Testis (tissue), 3 donors: Measurements from ENCODE around the gene HEPHL1. TPM values are rescaled to one million over a fixed set of nuclear protein-coding genes. Genes with fewer than 3 reads are reported as not detected.

ENCODE experiments used
- DNase-seq: peaks from one replicate; pipeline ENCODE4 v3.0.0-alpha.2; 2019
- H3K27ac ChIP-seq, 2 donors: fragments of 200-600 bp; sonication (generic); one replicate each; pipeline ENCODE4 v1.5.1; 2019
- H3K27me3 ChIP-seq: fragments of 200-600 bp; sonication (generic); one replicate; pipeline ENCODE4 v1.5.1; 2019
- H3K36me3 ChIP-seq: fragments of 200-600 bp; sonication (generic); one replicate; pipeline ENCODE4 v1.5.1; 2017; ENCODE audit warnings: low read depth; ENCODE audit errors: missing control alignments
- H3K4me1 ChIP-seq: fragments of 200-600 bp; sonication (generic); one replicate; pipeline ENCODE4 v1.5.1; 2019
- H3K4me3 ChIP-seq, 2 donors: fragments of 200-600 bp; sonication (generic); one replicate each; pipeline ENCODE4 v1.5.1; 2017 to 2019
- H3K9me3 ChIP-seq: fragments of 200-600 bp; sonication (generic); one replicate; pipeline ENCODE4 v1.5.1; 2017
- POLR2A ChIP-seq: fragments of 450-650 bp; IDR thresholded peaks from one replicate; pipeline ENCODE4 v1.6.1; 2017; ENCODE audit warnings: antibody characterized with exemption, mild to moderate bottlenecking, moderate library complexity
- WGBS, 2 donors: methylation state at CpG; one replicate each; pipeline ENCODE4 v1.1.5; 2018; 5-methylcytosine and 5-hydroxymethylcytosine counted together
- intact Hi-C: fragments of 100-400 bp; cut with DNase I; formaldehyde crosslinking; loops from one replicate; pipeline ENCODE4 v1.15.1; 2023; ENCODE audit warnings: low total_unique reads
- polyA plus RNA-seq: library from polyadenylated mRNA; stranded (reverse); fragments of 350-450 nt; fragmentation: Illumina TruSeq; extraction: RNeasy Lipid Tissue Mini Kit (QIAGEN cat#74804); gene quantifications from one replicate; pipeline ENCODE4 v1.2.3, GENCODE V29; 2014; ENCODE audit warnings: low read depth, low replicate concordance; ENCODE audit not compliant: insufficient read depth
- total RNA-seq, 2 donors: library from RNA; depleted of rRNA; stranded (reverse); fragments of >200 nt; gene quantifications; one replicate each; pipeline ENCODE4 v1.2.3, GENCODE V29; 2016
- TF ChIP-seq, protein P1 (sequence below), 3 experiments: fragments of 450-650 bp in 2 of 3; fragments of 200-600 bp in 1 of 3; sonication (generic) in 1 of 3; IDR thresholded peaks; one replicate each; pipeline ENCODE4 v1.5.1; 2016 to 2019; ENCODE audit warnings: antibody characterized with exemption in 3 of 3, mild to moderate bottlenecking in 2 of 3, moderate library complexity in 1 of 3

Gene HEPHL1
- total and polyA plus RNA-seq, 3 donors from 2014 or later: 0.24 to 0.87 (median 0.54) TPM

GRCh38 chr11:94007426-94007825 is 13.7 kb upstream of the HEPHL1 start:
- TF ChIP-seq POLR2A: no peak
- TF ChIP-seq, protein P1, sequence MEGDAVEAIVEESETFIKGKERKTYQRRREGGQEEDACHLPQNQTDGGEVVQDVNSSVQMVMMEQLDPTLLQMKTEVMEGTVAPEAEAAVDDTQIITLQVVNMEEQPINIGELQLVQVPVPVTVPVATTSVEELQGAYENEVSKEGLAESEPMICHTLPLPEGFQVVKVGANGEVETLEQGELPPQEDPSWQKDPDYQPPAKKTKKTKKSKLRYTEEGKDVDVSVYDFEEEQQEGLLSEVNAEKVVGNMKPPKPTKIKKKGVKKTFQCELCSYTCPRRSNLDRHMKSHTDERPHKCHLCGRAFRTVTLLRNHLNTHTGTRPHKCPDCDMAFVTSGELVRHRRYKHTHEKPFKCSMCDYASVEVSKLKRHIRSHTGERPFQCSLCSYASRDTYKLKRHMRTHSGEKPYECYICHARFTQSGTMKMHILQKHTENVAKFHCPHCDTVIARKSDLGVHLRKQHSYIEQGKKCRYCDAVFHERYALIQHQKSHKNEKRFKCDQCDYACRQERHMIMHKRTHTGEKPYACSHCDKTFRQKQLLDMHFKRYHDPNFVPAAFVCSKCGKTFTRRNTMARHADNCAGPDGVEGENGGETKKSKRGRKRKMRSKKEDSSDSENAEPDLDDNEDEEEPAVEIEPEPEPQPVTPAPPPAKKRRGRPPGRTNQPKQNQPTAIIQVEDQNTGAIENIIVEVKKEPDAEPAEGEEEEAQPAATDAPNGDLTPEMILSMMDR (IDR thresholded peaks at IDR 0.05): no peak
- intact Hi-C loops: no loop called here
- Histone ChIP-seq H3K27ac (no peak overlapping the region), H3K4me3 (no peak overlapping the region), H3K9me3 (no peaks in the 10 kb centered on the region), H3K36me3 (no peaks in the 10 kb centered on the region), H3K4me1 (no peaks in the 10 kb centered on the region), H3K27me3 (no peaks in the 10 kb centered on the region)
- DNase-seq: no peak

DNA sequence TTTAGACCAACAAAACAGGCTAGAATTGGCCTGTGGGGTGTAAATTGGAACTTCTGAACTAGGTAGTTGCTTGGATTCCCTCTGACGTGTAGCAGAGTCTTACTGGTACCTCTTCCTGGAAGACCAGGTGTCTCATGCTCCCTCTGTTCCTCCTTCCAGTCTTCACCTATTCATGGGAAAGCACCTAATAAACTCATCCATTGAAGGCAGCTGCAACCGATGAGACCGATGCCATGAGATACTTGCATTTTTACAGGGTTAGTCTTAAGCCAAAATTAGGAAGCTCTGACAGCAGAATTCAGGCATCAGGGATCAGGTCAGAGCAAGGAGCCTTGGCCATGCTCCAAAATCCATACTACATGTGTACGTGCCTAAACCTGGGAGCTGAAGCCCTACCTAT is 13.2 kb upstream of the HEPHL1 start:
- 68 to 70% methylated on average over 4 of the region's 4 CpGs for WGBS, 2 donors
- no peak overlapping the region for H3K27ac ChIP-seq
- H3K4me1 ChIP-seq: no peaks in the 10 kb centered on the region
- intact Hi-C loops: no loop called here
- H3K9me3 ChIP-seq: no peaks in the 10 kb centered on the region
- no peak for DNase-seq
- TF ChIP-seq, protein P1 (IDR thresholded peaks at IDR 0.05): no peak
- no peak for TF ChIP-seq POLR2A
- no peaks in the 10 kb centered on the region for H3K36me3 ChIP-seq
- no peaks in the 10 kb centered on the region for H3K27me3 ChIP-seq
- H3K4me3 ChIP-seq: no peak overlapping the region

DNA sequence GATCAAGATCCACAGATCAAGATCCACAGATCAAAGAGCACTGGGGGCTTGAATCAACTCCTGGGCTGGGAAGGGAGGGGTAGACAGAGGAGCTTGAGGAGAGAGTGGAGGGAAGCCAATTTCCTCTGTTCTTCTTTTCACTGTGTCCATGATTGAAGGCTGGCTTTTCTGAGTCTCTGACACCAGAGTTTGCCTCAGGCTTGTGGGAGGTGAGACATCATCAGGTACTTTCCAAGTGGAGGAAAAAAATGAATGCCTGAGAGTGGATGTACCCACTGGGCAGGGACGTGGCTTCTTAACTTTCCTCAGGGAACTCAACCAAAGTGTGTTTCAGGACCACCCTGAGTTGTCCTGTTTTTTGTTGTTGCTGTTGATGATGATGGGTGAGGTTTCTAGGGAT is 11.0 kb upstream of the HEPHL1 start:
- no peak for TF ChIP-seq POLR2A
- TF ChIP-seq, protein P1 (IDR thresholded peaks at IDR 0.05): no peak
- H3K4me1 ChIP-seq: no peaks in the 10 kb centered on the region
- no peaks in the 10 kb centered on the region for H3K9me3 ChIP-seq
- no peaks in the 10 kb centered on the region for H3K27me3 ChIP-seq
- intact Hi-C loops: no loop called here
- H3K4me3 ChIP-seq: no peak overlapping the region
- DNase-seq: no peak
- 81 to 86% methylated on average over 1 of the region's 1 CpG for WGBS, 2 donors
- H3K27ac ChIP-seq: no peak overlapping the region
- no peaks in the 10 kb centered on the region for H3K36me3 ChIP-seq

GRCh38 chr11:94011478-94011877 is 9.7 kb upstream of the HEPHL1 start:
- Histone ChIP-seq H3K4me3 (no peak overlapping the region), H3K9me3 (no peaks in the 10 kb centered on the region), H3K36me3 (no peaks in the 10 kb centered on the region), H3K27me3 (no peaks in the 10 kb centered on the region), H3K27ac (no peak overlapping the region), H3K4me1 (no peaks in the 10 kb centered on the region)
- intact Hi-C loops: no loop called here
- TF ChIP-seq POLR2A: no peak
- TF ChIP-seq, protein P1 (IDR thresholded peaks at IDR 0.05): no peak
- WGBS, 2 donors: 77 to 86% methylated on average over 3 of the region's 3 CpGs
- DNase-seq: no peak

- Histone ChIP-seq H3K4me1 (no peaks in the 10 kb centered on the region), H3K27me3 (no peaks in the 10 kb centered on the region), H3K27ac (no peak overlapping the region), H3K36me3 (no peaks in the 10 kb centered on the region), H3K4me3 (no peak overlapping the region), H3K9me3 (no peaks in the 10 kb centered on the region)
- DNase-seq: no peak
- TF ChIP-seq, protein P1 (IDR thresholded peaks at IDR 0.05): no peak
- TF ChIP-seq POLR2A: no peak
- intact Hi-C loops: no loop called here
Measured at GRCh38 chr11:94017446-94017845, 3.7 kb upstream of the HEPHL1 start.
